ENCODE results near the gene THAP10. TPM values are rescaled to one million over a fixed set of nuclear protein-coding genes. Genes with fewer than 3 reads are reported as not detected.

THAP10 gene
- total RNA-seq, 4 donors from 2014 or later = 0.46 to 2.3 (median 1.1) TPM

DNA sequence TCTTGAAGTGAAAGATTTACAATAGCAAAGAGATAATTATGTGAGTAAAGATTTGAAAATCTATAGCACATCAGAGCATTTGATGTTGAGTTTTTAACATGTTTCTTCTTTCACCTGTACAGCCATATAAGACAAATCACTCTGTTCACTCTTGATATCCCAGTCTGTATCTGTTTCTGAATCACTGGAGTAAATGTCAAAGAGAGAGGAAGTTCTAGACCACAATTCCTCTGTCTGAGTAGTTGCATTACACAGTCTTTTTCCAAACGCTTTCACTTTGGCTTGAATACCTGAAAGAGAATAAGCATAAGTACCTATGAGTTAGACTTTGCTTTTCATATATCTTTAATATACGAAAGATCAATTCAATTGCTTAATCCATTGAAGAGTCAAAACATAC lies 9.9 kb downstream of the THAP10 start:
- TF ChIP-seq POLR2A (IDR thresholded peaks at IDR 0.05) (no peak), CTCF (IDR thresholded peaks at IDR 0.05 in 4 of 5, conservative IDR thresholded peaks at IDR 0.05 in 1 of 5) (no peak)
- no peak for DNase-seq
- no peak for ATAC-seq
- Histone ChIP-seq H3K36me3 (no peaks in the 10 kb centered on the region), H3K4me3 (no peak overlapping the region), H3K27me3 (no peaks in the 10 kb centered on the region), H3K27ac (no peak overlapping the region), H3K9me3 (no peaks in the 10 kb centered on the region), H3K4me1 (no peaks in the 10 kb centered on the region)
- intact Hi-C loops (cut with DNase I; ENCODE audit: low total_unique reads) (no loop called here), in situ Hi-C loops (cut with MboI; ENCODE audit: low sequenced_read_pairs in 4 of 4) (no loop called here)

GRCh38 chr15:70880781-70881180 lies 11.5 kb downstream of the THAP10 start:
- intact Hi-C loops (cut with DNase I; ENCODE audit: low total_unique reads) = no loop called here
- H3K9me3 ChIP-seq = no peaks in the 10 kb centered on the region
- H3K27ac ChIP-seq = no peak overlapping the region
- no peaks in the 10 kb centered on the region for H3K27me3 ChIP-seq
- ATAC-seq = no peak
- H3K4me3 ChIP-seq = no peak overlapping the region
- no peaks in the 10 kb centered on the region for H3K4me1 ChIP-seq
- H3K36me3 ChIP-seq = no peaks in the 10 kb centered on the region
- TF ChIP-seq POLR2A (IDR thresholded peaks at IDR 0.05) = no peak
- TF ChIP-seq CTCF (IDR thresholded peaks at IDR 0.05 in 4 of 5, conservative IDR thresholded peaks at IDR 0.05 in 1 of 5) = no peak
- DNase-seq = no peak
- in situ Hi-C loops (cut with MboI; ENCODE audit: low sequenced_read_pairs in 4 of 4) = no loop called here

GRCh38 chr15:70879401-70879800 lies 12.8 kb downstream of the THAP10 start:
- Histone ChIP-seq H3K9me3 (no peaks in the 10 kb centered on the region), H3K4me1 (no peaks in the 10 kb centered on the region), H3K4me3 (no peak overlapping the region), H3K27ac (no peak overlapping the region), H3K27me3 (no peaks in the 10 kb centered on the region), H3K36me3 (no peaks in the 10 kb centered on the region)
- in situ Hi-C loops (cut with MboI; ENCODE audit: low sequenced_read_pairs in 4 of 4) = loop anchor here in 1 of 4 donors (10.0 kb wide), 1 partner anchor 55 kb away; no protein-coding TSS in a partner anchor
- intact Hi-C loops (cut with DNase I; ENCODE audit: low total_unique reads) = no loop called here
- ATAC-seq (no peak), DNase-seq (no peak)
- no peak for TF ChIP-seq CTCF (IDR thresholded peaks at IDR 0.05 in 4 of 5, conservative IDR thresholded peaks at IDR 0.05 in 1 of 5)
- no peak for TF ChIP-seq POLR2A (IDR thresholded peaks at IDR 0.05)

- TF ChIP-seq POLR2A (IDR thresholded peaks at IDR 0.05) (no peak), CTCF (IDR thresholded peaks at IDR 0.05 in 4 of 5, conservative IDR thresholded peaks at IDR 0.05 in 1 of 5) (no peak)
- intact Hi-C loops (cut with DNase I; ENCODE audit: low total_unique reads) (no loop called here), in situ Hi-C loops (cut with MboI; ENCODE audit: low sequenced_read_pairs in 4 of 4) (loop anchor here in 1 of 4 donors (10.0 kb wide), 1 partner anchor 52 kb away; no protein-coding TSS in a partner anchor)
- H3K4me3 ChIP-seq = no peak overlapping the region
- H3K4me1 ChIP-seq = no peaks in the 10 kb centered on the region
- no peak for ATAC-seq
- H3K36me3 ChIP-seq = no peaks in the 10 kb centered on the region
- H3K27ac ChIP-seq = no peak overlapping the region
- no peaks in the 10 kb centered on the region for H3K9me3 ChIP-seq
- no peak for DNase-seq
- no peaks in the 10 kb centered on the region for H3K27me3 ChIP-seq
Measured at GRCh38 chr15:70876683-70877082, 15.6 kb downstream of the THAP10 start.

DNA sequence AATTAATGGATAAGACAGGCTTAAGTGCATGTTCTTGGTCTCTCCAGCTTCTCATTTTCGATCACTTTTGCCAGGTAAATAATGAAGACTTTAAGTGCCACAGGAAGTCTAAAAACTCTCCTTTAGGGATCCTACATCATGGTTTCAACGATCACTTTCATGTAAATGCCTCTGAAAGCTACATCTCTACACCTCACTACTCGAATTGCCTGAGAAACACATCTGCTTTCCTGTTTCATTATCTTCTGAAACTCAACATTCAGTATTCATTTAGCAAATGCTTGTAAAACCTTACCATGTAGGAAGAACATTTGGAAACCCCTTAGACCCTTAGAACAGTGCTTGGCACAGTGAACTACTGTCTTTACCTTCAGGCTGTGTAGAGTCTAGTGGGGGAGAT lies 16.2 kb downstream of the THAP10 start:
- Histone ChIP-seq H3K4me1 (no peaks in the 10 kb centered on the region), H3K27me3 (no peaks in the 10 kb centered on the region), H3K4me3 (no peak overlapping the region), H3K27ac (no peak overlapping the region), H3K36me3 (no peaks in the 10 kb centered on the region), H3K9me3 (no peaks in the 10 kb centered on the region)
- in situ Hi-C loops (cut with MboI; ENCODE audit: low sequenced_read_pairs in 4 of 4) (loop anchor here in 1 of 4 donors (10.0 kb wide), 1 partner anchor 51 kb away; no protein-coding TSS in a partner anchor), intact Hi-C loops (cut with DNase I; ENCODE audit: low total_unique reads) (no loop called here)
- no peak for TF ChIP-seq CTCF (IDR thresholded peaks at IDR 0.05 in 4 of 5, conservative IDR thresholded peaks at IDR 0.05 in 1 of 5)
- TF ChIP-seq POLR2A (IDR thresholded peaks at IDR 0.05) = no peak
- ATAC-seq (no peak), DNase-seq (no peak)
